HG03064 (cell line): ENCODE measurements around the gene RPS24.

Experiments used
- ATAC-seq: cut with Tn5 transposase; IDR thresholded peaks from one replicate; pipeline ENCODE4 v1.9.1; 2021; ENCODE audit warnings: low read depth; ENCODE audit not compliant: unreplicated experiment

Gene RPS24

DNA sequence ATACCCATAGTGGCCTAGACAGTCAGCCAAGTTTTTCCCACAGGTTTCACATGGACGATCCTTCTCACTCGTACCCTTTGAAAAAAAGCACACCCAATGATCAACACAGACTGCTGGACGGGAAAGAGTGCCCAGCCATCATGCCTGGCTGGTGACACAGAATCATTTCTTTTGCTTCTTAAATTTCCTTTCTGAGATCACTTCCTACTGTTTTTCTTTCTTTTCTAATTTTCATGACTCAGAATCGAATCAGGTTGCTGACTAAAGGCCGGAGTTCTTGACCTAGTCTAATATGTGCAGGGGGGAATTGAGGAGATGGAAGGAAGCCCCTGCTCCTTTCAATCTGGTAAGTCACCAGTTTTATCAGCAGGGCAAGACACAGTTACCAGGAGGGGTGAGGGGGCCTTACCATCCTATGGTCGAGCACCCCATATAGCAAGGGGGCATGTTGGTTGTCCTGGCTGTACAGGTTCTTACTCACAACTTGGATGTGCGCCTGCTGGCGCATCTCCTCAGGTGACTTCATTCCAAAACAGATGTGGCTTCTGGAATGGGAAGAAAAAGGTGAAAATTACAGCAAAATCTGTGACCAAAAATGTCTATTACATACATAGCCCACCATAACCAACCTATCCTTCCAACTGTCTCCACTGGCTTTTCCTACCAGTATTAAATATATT lies 7.8 kb upstream of the RPS24 start:
- no peak for ATAC-seq

DNA sequence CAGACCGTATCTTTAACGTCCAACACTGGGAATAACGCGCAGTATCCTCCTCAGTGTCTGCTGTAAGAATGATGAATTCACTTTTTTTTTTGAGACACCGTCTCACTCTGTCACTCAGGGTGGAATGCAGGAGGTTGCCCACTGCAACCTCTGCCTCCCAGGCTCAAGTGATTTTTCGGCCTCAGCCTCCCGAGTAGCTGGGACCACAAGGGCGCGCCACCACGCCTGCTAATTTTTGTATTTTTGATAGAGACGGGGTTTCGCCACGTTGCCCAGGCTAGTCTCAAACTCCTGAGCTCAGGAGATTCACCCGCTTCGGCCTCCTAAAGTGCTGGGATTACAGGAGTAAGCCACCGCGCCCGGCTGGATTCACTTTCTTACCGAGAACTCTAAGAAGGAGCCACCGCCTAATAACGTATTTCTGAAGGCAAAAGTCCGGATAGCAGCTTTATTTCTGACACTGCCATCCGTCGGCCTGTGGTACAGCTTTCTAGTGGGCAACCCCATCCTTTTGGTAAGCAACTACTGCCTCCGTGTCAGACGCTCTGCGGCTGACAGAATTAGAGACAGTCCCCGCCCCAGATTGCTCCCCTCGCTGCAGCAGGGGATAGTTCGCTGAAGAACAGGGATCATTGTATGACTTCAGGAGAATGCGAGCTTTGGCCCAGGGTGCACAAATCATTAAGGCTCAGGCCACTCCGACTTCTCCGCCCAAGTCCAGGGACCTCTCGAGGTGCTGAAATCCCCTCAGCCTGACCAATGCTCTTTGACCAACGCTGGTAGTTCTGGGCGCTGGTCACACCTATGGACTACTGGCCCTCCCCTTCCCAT lies 5.0 kb upstream of the RPS24 start:
- no peak for ATAC-seq

DNA sequence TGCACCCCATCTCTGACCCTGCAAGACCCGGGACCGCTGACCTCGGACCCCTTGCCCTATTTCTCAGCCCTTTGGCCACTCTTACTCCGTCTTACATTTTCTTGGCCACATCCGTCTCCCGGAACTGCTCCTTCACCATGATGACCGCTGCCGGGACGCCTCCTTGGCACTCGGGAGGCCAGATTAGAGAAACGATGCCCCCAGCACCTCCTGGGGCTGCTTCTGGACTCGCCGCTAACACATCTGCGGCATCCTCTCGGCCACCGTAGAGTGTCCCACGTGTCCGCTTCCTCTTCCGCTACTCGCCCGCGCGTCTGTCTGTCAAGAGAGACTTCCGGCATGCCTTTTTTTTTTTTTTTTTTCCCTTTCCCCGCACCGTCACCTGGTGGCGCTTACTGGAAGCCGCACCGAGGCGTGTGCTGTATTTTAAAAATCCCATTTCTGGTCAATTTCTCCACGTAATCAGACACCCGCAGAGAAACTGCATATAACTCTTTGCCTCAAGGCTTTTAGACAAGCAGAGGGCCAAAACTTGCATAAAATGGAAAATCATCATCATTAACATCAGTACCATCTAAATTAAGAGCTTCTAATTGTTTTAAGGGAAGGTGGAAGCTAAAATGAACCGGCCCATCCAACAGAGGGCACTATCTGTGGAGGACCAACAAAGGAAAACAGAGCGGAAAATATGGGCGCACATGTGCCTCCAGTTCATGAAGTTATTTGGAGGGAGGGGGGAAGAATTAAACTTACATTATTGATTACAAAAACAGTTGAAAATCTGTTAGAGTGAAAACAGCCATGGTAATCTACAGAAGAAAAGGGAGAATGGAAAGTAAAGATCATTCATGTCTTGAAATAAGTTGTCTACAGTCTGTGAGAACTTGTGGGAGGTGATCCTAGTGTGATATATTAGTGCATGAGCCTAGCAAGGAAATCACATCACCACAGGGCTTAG lies 4.1 kb upstream of the RPS24 start, which contains the start of gene POLR3A:
Gene POLR3A (minus strand): TSS at position 247 of the 958 bp plus-strand sequence. CDS start 108 bp downstream, at position 139.
- peak; percentile 52 for ATAC-seq

DNA sequence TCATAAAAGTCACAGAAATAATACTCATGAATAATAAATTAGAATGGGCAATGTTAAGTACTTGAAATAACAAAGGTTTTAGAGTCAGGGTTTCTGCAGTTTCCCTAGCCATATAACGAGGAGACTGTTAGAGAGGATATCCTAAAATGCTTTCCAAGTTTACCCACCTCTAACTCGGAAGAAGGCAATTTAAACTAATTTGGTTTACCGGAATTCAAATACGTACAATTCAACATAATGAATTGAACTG lies 351 bp upstream of the RPS24 start:
- no peak for ATAC-seq

DNA sequence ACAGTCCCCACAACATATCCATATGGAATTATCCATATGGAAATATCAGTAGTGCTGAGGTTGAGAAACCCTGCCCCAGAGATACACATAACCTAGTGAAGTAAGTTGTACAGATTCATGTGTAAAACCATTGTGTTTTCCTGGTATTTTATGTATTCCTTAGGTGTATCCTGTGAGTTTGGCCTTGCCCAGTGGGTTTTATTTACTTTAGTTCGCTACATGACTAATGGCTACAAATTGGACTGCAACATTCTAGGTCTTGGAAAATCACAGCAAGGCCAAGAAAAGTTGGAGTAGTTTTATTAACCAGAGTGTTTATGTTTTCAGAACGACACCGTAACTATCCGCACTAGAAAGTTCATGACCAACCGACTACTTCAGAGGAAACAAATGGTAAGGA lies 1.4 kb downstream of the RPS24 start:
- no peak for ATAC-seq

DNA sequence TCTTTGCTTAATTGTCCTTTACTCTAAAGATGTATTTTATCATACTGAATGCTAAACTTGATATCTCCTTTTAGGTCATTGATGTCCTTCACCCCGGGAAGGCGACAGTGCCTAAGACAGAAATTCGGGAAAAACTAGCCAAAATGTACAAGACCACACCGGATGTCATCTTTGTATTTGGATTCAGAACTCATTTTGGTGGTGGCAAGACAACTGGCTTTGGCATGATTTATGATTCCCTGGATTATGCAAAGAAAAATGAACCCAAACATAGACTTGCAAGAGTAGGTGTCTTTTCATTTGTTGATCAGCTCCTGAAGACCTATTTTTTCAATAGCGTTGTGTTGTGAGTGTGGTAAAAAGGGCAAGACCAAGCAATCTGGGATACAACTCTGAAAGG lies 1.8 kb downstream of the RPS24 start:
- ATAC-seq = no peak

DNA sequence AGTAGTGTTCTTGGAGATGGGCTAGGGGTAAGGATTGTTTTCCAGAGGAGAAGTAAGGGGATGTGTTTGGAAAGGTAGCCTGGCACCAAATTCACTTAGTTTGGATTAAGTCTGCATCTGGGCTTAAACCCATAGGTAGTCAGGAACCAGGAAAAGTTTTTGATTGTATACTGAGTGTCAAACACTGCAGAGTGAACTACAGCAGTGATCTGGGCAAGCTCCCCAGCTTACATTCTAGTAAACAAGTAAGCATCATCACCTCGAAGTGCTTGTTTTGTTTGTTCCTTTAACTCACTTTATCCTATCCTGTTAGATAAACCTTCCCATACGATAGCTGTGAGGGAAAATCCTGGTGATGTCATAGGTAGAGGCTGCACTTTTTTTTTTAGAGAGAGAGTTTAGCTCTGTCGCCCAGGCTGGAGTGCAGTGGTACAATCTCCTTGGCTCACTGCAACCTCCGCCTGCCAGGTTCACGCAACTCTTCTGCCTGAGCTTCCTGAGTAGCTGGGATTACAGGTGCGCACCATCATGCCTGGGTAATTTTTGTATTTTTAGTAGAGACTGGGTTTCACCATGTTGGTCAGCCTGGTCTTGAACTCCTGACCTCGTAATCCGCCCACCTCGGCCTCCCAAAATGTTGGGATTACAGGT lies 2.4 kb downstream of the RPS24 start:
- ATAC-seq = no peak

DNA sequence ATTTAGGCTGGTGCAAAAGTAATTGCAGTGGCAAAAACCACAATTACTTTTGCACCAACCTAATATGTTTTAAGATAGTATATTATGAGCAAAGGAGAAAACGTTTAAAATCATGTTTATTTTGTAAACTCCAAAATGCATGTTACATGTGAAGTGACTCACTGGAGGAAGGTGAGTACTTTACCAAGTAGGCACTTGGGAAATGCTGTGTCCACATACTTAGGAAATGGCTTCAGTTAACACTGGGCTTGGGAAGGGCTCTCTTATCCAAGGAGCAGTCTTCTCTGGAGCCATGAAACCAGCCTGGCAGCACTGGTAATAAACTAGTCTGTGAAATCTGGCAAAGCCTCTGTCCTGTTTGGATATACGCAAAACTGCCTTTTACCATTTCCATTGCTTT lies 4.4 kb downstream of the RPS24 start:
- ATAC-seq = no peak

DNA sequence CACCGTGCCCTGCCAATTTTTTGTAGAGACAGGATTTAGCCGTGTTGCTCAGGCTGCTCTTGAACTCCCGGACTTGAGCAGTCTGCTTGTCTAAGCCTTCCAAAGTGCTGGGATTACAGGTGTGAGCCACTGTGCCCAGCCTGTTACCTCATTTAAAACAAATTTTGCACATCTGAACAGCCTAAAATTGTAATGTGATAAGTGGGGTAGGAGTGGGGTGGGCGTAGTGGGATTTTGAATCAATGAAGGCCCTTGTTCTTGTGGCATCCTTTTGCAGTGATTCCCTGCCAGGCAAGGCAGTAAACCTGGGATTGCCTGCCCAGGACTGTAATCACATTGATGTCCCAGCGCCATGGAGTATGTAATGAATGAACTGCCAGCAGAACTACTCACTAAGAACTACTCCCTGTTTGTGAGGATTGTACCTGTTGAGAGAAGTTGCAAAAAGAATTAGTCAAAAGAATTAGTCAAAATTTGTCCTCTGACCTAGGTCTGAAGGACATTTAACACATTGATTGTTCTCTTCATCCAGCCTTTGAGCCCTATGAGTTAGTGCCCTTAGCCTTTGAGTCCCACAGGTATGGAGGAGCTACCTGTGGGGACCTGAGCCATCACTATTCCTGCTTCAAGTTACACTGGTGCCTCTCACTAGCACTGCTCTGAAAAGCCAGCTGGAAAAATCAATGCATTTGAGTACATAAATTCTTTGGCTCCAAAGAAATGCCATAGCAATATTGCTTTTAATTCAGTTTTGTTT lies 5.3 kb downstream of the RPS24 start:
- ATAC-seq = no peak

DNA sequence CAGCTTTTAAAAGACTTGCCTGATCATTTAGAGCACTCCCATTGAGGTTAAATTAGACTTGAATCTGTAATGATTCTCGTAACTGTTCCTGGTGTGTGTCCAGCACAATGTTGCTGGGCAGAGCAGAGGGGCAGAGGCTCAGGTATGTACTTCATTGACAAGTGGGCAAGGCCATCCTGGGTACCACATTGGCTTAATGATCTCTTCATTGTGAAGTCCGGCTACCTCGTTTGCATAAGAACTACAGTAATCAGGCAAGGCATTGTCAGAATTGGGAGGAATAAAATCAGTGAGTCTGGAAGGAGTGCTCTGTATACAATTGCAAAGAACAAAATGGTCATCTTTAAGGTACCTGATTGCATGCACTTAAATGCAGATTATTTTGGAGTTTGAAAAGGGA lies 6.1 kb downstream of the RPS24 start:
- ATAC-seq = no peak

DNA sequence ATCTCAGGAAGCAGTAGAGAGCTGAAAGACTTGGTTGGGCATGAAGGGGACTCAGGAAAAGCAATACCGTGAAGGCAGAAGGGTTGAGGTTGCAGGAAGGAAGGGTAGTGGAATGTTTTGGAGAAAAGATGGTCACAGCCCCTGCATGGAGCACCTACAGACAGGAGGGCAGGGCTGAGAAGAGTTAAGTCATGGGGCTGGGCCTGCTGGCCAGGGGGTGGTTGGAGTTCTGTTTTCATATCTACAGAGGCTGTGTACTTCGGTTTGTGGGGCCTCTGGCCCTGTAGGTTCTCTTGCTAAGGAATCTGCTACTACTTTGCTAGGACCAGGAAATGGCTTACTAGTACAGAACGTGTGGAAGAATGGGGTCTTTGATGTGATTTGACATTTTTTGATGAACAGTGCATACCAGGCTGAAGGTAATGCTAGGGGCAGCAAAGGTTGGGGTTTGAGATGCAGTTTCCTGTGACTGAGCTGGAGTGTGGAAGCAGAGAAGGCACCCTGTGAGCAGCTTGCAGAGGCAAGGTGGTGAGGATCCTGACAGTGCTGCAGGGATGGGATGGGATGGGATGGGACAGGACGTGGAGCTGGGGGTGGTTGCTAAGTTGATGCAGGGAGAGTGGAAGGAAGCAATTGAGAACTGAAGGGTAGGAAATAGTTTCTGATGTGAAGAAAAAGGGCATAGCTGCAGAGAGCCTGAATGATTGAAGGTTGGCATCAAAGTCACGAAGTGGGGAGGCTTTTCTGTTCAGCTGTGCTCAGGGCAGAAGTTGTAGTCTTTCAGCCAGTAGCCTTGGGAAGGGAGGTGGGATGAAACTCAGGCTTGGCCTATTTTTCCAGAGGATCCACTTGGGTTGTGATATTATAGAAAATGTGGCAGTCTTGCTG lies 7.8 kb downstream of the RPS24 start:
- ATAC-seq = no peak

DNA sequence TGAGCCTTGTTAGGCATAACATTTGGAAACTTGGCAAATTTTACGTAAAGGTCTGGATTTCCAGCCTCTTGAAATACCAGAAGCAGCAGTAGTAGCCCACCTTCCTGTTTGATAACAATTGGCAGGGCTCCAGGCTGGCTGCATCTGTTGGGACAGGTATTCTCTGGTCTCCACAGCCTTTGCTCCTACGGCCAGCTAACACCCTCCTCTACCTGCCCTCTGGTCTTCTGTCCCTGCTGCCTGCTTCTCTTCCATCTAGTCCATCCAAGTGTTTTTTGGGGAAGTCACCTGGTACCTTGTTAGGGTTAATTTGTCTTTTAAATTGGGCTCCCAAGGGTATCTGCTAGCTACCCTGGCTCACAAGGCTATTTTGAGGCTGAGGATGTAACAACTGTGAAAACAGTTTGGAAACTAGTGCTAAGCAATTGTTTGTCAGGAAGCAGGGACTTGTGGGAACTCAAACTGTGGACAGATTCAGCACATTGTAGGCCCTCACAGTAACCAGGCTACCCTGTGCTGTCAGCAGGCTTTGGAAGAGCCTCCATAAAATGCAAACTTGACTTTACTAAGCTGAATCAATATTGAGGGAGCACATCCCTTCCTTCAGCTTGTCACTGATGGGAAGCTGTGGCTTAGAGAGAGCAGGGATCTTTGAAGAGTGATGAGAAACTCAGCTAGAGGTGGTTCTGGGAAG lies 8.5 kb downstream of the RPS24 start:
- no peak for ATAC-seq

DNA sequence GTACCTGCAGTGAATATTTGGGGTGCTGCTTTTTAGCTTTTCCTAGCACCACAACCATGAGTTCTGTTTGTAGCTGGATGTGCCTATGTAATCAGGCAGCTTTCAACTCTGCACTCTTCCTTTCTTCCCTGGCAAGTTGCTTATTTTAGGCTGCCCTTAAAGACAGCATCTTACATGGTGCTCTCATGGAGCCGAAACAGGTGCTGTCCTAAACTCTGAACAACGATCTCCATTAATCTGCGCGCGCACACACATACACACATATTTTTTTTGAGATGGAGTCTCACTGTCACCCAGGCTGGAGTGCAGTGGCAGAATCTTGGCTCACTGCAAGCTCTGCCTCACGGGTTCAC lies 9.1 kb downstream of the RPS24 start:
- ATAC-seq = no peak

DNA sequence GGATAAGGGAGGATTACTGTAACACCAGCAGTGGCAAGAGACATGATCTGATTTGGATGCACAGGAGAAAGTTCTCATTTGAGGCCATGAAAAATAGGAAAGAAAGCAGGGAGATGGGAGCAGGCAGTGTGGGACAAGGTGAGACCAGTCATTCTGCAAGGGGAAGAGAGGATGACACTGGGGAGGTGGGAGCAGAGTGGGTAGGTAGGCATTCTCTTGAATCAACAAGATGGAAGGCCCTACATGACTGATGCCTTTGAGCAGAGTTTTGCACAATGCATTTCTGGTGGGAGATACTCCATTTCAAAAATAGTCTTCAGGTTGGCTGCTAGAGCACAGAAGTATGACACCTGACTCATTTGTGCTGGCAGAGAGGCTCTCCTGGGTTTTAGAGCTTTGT lies 10.5 kb downstream of the RPS24 start:
- no peak for ATAC-seq

DNA sequence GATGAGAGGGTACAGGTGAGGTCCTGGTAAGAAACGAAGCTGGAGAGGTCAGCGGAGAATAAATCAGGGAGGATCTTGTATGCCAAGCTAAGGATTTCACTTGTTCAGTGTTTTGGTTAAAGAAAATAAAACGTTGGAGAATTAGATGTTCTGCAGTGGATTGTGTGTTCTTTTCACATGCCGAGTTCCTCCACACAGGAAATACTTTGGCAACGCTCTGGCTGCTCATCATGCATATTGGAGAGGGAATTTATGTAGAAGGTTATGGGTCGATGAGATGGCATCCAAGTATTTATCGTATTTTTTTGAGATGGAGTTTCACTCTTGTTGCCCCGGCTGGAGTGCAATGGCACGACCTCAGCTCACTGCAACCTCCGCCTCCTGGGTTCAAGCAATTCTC lies 11.0 kb downstream of the RPS24 start:
- ATAC-seq = no peak

DNA sequence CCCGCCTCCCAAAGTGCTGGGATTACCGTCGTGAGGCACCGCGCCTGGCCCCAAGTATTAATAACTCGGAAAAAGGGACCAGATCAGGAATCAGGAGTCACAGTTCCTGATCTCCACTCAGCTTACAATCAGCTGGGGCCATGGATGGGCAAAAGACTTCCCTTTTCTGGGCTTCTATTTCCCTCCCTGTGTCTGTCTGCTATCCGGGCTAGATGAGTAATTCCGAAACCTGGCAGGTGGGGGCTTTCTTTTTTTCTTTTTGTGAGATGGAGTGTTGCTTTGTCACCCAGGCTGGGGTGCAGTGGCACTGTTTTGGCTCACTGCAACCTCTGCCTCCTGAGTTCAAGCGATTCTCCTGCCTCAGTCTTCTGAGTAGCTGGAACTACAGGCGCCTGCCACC lies 11.6 kb downstream of the RPS24 start:
- ATAC-seq = peak; percentile 76

DNA sequence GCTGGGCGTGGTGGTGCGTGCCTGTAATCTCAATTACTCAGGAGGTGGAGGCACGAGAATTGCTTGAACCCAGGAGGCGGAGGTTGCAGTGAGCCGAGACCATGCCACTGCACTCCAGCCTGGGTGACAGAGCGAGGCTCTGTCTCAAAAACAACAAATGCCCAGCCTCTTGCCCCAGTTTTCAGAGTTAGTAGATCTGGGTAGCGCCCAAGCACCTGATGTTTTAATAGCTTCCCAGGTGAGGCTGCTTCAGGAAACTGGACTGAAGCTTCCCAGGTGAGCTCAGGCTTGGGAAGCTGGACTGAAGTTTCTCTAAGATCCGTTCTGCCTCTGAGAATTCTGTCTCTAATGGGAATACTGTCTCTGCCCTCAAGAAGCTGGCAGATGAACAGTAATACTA lies 12.2 kb downstream of the RPS24 start:
- ATAC-seq = no peak

DNA sequence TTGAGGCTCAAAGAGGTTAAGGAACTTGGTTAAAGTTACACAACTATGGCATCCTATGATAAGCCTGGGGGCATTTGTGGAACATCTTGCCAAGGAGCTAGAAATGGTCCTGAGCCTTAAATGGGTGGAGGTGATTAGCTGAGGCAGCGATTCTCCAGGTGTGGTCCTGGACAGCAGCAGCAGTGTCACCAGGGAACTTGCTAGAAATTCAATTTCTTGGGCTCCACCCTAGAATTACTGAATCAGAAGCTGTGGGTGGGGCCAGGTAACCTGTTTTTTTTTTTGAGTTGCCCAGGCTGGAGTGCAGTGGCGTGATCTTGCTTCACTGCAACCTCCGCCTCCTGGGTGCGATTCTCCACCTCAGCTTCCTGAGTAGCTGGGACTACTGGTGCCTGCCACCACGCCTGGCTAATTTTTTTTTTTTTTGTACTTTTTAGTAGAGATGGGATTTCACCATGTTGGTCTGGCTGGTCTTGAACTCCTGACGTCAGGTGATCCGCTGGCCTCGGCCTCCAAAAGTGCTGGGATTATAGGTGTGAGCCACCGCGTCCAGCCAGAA lies 13.1 kb downstream of the RPS24 start:
- no peak for ATAC-seq
